Neural cell (in vitro differentiated cells): Measurements from ENCODE around the gene LRMDA. TPM values are rescaled to one million over a fixed set of nuclear protein-coding genes. Genes with fewer than 3 reads are reported as not detected.

Experiments used
- H2AFZ ChIP-seq: fragments of 200-600, 300-800 bp; sonication (generic), shearing (Covaris generic); 2 replicates; pipeline ENCODE4 v1.6.0; 2014; ENCODE audit warnings: low read depth, mild to moderate bottlenecking, antibody characterized with exemption, low read length, moderate library complexity
- H3F3A ChIP-seq: fragments of 200-600 bp; shearing (Covaris generic); 2 replicates; pipeline ENCODE4 v1.6.1; 2016; ENCODE audit warnings: mild to moderate bottlenecking, moderate library complexity, mixed read lengths, antibody characterized with exemption, low read length; ENCODE audit not compliant: insufficient read depth, poor library complexity, severe bottlenecking
- H3K27ac ChIP-seq: fragments of 200-600, 300-800 bp; sonication (generic), shearing (Covaris generic); 2 replicates; pipeline ENCODE4 v1.5.1; 2014; ENCODE audit warnings: mild to moderate bottlenecking, low read length, moderate library complexity
- H3K27me3 ChIP-seq: fragments of 300-800, 200-600 bp; sonication (generic), shearing (Covaris generic); 2 replicates; pipeline ENCODE4 v1.6.0; 2014; ENCODE audit warnings: mild to moderate bottlenecking, low read depth, low read length, moderate library complexity; ENCODE audit not compliant: insufficient read depth
- H3K36me3 ChIP-seq: fragments of 300-800, 200-600 bp; sonication (generic), shearing (Covaris generic); 2 replicates; pipeline ENCODE4 v1.5.1; 2014; ENCODE audit warnings: mild to moderate bottlenecking, antibody characterized with exemption, low read length, moderate library complexity; ENCODE audit not compliant: insufficient read depth
- H3K4me2 ChIP-seq: fragments of 300-800, 200-600 bp; sonication (generic), shearing (Covaris generic); 2 replicates; pipeline ENCODE4 v1.6.0; 2014; ENCODE audit warnings: mild to moderate bottlenecking, low read length
- H3K4me3 ChIP-seq: fragments of 300-800, 200-600 bp; sonication (generic), shearing (Covaris generic); 2 replicates; pipeline ENCODE4 v1.5.1; 2014; ENCODE audit warnings: mild to moderate bottlenecking, low read length, moderate library complexity
- H3K79me2 ChIP-seq: fragments of 200-600 bp; shearing (Covaris generic); replicated peaks from 2 replicates; pipeline ENCODE4 v1.6.0; 2014; ENCODE audit warnings: mild to moderate bottlenecking, low read length, moderate library complexity; ENCODE audit not compliant: insufficient read depth
- H3K9ac ChIP-seq: fragments of 300-800, 200-600 bp; sonication (generic), shearing (Covaris generic); 2 replicates; pipeline ENCODE4 v1.6.1; 2016; ENCODE audit warnings: mild to moderate bottlenecking, low read length, mixed read lengths
- H3K9me2 ChIP-seq: fragments of 200-600 bp; shearing (Covaris generic); 2 replicates; pipeline ENCODE4 v1.6.1; 2016; ENCODE audit warnings: mild to moderate bottlenecking, low read length, mixed read lengths; ENCODE audit not compliant: insufficient read depth
- H3K9me3 ChIP-seq: fragments of 200-600, 300-800 bp; sonication (generic), shearing (Covaris generic); 2 replicates; pipeline ENCODE4 v1.6.1; 2016; ENCODE audit warnings: mild to moderate bottlenecking, mixed run types, low read length, moderate library complexity, mixed read lengths
- H4K20me1 ChIP-seq: fragments of 200-600 bp; shearing (Covaris generic); 2 replicates; pipeline ENCODE4 v1.6.1; 2016; ENCODE audit warnings: mild to moderate bottlenecking, mixed run types; ENCODE audit not compliant: insufficient read depth
- CTCF ChIP-seq: fragments of 450-650 bp; IDR thresholded peaks from 2 replicates; pipeline ENCODE4 v1.5.1; 2014; ENCODE audit warnings: antibody characterized with exemption, mild to moderate bottlenecking, moderate library complexity; ENCODE audit not compliant: poor library complexity, severe bottlenecking
- EP300 ChIP-seq: fragments of 450-650 bp; conservative IDR thresholded peaks from 2 replicates; pipeline ENCODE4 v1.6.1; 2014; ENCODE audit warnings: antibody characterized with exemption, mild to moderate bottlenecking, moderate library complexity; ENCODE audit not compliant: poor library complexity, severe bottlenecking
- EZH2 ChIP-seq: fragments of 200-600, 300-800 bp; shearing (Covaris generic), sonication (generic); IDR thresholded peaks from 2 replicates; pipeline ENCODE4 v1.6.1; 2014; ENCODE audit warnings: antibody characterized with exemption, low read length, borderline replicate concordance, mild to moderate bottlenecking; ENCODE audit not compliant: insufficient read depth, poor library complexity, severe bottlenecking
- MXI1 ChIP-seq: fragments of 450-650 bp; conservative IDR thresholded peaks from 2 replicates; pipeline ENCODE4 v1.6.1; 2014; ENCODE audit warnings: antibody characterized with exemption, mild to moderate bottlenecking; ENCODE audit not compliant: poor library complexity, severe bottlenecking
- POLR2AphosphoS5 ChIP-seq: IDR thresholded peaks from 2 replicates; pipeline ENCODE4 v1.6.1; 2012
- RAD21 ChIP-seq: fragments of 450-650 bp; conservative IDR thresholded peaks from 2 replicates; pipeline ENCODE4 v1.6.1; 2014; ENCODE audit warnings: antibody characterized with exemption, mild to moderate bottlenecking, moderate library complexity
- REST ChIP-seq: IDR thresholded peaks from 2 replicates; pipeline ENCODE4 v1.6.1; 2012; ENCODE audit warnings: borderline replicate concordance
- SMC3 ChIP-seq: fragments of 450-650 bp; conservative IDR thresholded peaks from 2 replicates; pipeline ENCODE4 v1.6.1; 2014; ENCODE audit warnings: antibody characterized with exemption, mild to moderate bottlenecking, moderate library complexity; ENCODE audit not compliant: poor library complexity
- TAF1 ChIP-seq: IDR thresholded peaks from 2 replicates; pipeline ENCODE4 v1.6.1; 2012; ENCODE audit warnings: low read depth
- polyA plus RNA-seq: library from polyadenylated mRNA; depleted of rRNA; stranded (reverse); fragments of >200 nt; gene quantifications from 2 replicates; pipeline ENCODE4 v1.2.3, GENCODE V29; 2014

Gene LRMDA
- polyA plus RNA-seq, 1 donor from 2014 or later = 5.6 TPM

- no peaks in the 10 kb centered on the region for H3K9me3 ChIP-seq
- H3F3A ChIP-seq = no peaks in the 10 kb centered on the region
- H2AFZ ChIP-seq = no peak overlapping the region
- no peaks in the 10 kb centered on the region for H3K27me3 ChIP-seq
- H3K36me3 ChIP-seq = no peaks in the 10 kb centered on the region
- TF ChIP-seq CTCF (no peak), POLR2AphosphoS5 (peak; percentile 96), RAD21 (no peak), SMC3 (no peak), MXI1 (no peak), EP300 (peak; percentile 98), EZH2 (no peak), REST (peak; percentile 87), TAF1 (peak; percentile 32)
- no peak overlapping the region for H3K9ac ChIP-seq
- peak overlapping the region; percentile 4 for H3K4me3 ChIP-seq
- no peaks in the 10 kb centered on the region for H3K79me2 ChIP-seq
- no peaks in the 10 kb centered on the region for H3K9me2 ChIP-seq
- H4K20me1 ChIP-seq = no peaks in the 10 kb centered on the region
- H3K27ac ChIP-seq = peak overlapping the region; percentile 84
- H3K4me2 ChIP-seq = no peak overlapping the region
Observed at GRCh38 chr10:75724047-75724446, 292.6 kb downstream of the LRMDA start.

- Histone ChIP-seq H3K9ac (no peak overlapping the region), H3K4me2 (no peak overlapping the region), H3K9me2 (no peaks in the 10 kb centered on the region), H3K79me2 (no peaks in the 10 kb centered on the region), H3K36me3 (no peaks in the 10 kb centered on the region), H3K27me3 (no peaks in the 10 kb centered on the region), H3K27ac (no peak overlapping the region), H3K9me3 (no peaks in the 10 kb centered on the region), H3K4me3 (no peak overlapping the region), H3F3A (no peaks in the 10 kb centered on the region), H4K20me1 (no peaks in the 10 kb centered on the region), H2AFZ (no peak overlapping the region)
- TF ChIP-seq EP300 (no peak), POLR2AphosphoS5 (no peak), TAF1 (no peak), REST (no peak)
Observed at GRCh38 chr10:75726522-75727483, 295.4 kb downstream of the LRMDA start.
